ENCODE measurements around the gene SMIM13.

GRCh38 chr6:11089695-11090094 is 3.9 kb upstream of the SMIM13 start:
- TF ChIP-seq CTCF (IDR thresholded peaks at IDR 0.05; ENCODE audit: borderline replicate concordance, extremely low read depth, low read length, poor library complexity, severe bottlenecking): no peak
- no peak for TF ChIP-seq EZH2 (IDR thresholded peaks at IDR 0.05; ENCODE audit: borderline replicate concordance, low read depth, low read length, severe bottlenecking)
